ENCODE results near the gene LGALS12.

The LGALS12 gene

GRCh38 chr11:63480039-63480438 lies 25.8 kb upstream of the LGALS12 start:
- FAIRE-seq (no peak), DNase-seq (ENCODE audit: insufficient read length, low spot score) (no peak)
- no peak for TF ChIP-seq CTCF (IDR thresholded peaks at IDR 0.05; ENCODE audit: insufficient read depth, missing control alignments)

- FAIRE-seq (no peak), DNase-seq (ENCODE audit: insufficient read length, low spot score) (no peak)
- TF ChIP-seq CTCF (IDR thresholded peaks at IDR 0.05; ENCODE audit: insufficient read depth, missing control alignments), result no peak
These were observed 20.1 kb upstream of the LGALS12 start for GRCh38 chr11:63485777-63486176.

- no peak for FAIRE-seq
- no peak for DNase-seq (ENCODE audit: insufficient read length, low spot score)
- TF ChIP-seq CTCF (IDR thresholded peaks at IDR 0.05; ENCODE audit: insufficient read depth, missing control alignments), result no peak
These were observed 17.1 kb upstream of the LGALS12 start for GRCh38 chr11:63488789-63489188.

GRCh38 chr11:63489879-63490278 lies 16.0 kb upstream of the LGALS12 start:
- no peak for TF ChIP-seq CTCF (IDR thresholded peaks at IDR 0.05; ENCODE audit: insufficient read depth, missing control alignments)
- DNase-seq (ENCODE audit: insufficient read length, low spot score) (no peak), FAIRE-seq (no peak)

- no peak for DNase-seq (ENCODE audit: insufficient read length, low spot score)
- TF ChIP-seq CTCF (IDR thresholded peaks at IDR 0.05; ENCODE audit: insufficient read depth, missing control alignments), result no peak
- FAIRE-seq, result no peak
These were observed 15.2 kb upstream of the LGALS12 start, which contains the start of gene PLAAT5 for GRCh38 chr11:63490551-63491239. TSS of gene PLAAT5 (minus strand) at chr11:63491167. CDS start at chr11:63491034, 133 bp downstream.

- no peak for TF ChIP-seq CTCF (IDR thresholded peaks at IDR 0.05; ENCODE audit: insufficient read depth, missing control alignments)
These were observed 14.7 kb upstream of the LGALS12 start for GRCh38 chr11:63491240-63491587.

GRCh38 chr11:63491636-63492372 lies 14.1 kb upstream of the LGALS12 start:
- TF ChIP-seq CTCF (IDR thresholded peaks at IDR 0.05; ENCODE audit: insufficient read depth, missing control alignments), result no peak
- FAIRE-seq (no peak), DNase-seq (ENCODE audit: insufficient read length, low spot score) (no peak)

More at GRCh38 chr11:63491240-63491587, 14.7 kb upstream of the LGALS12 start:
- DNase-seq (ENCODE audit: insufficient read length, low spot score), result no peak
- no peak for FAIRE-seq

Data from D721Med (cell line).